ENCODE measurements around the gene STAB2.

The STAB2 gene, protein sequence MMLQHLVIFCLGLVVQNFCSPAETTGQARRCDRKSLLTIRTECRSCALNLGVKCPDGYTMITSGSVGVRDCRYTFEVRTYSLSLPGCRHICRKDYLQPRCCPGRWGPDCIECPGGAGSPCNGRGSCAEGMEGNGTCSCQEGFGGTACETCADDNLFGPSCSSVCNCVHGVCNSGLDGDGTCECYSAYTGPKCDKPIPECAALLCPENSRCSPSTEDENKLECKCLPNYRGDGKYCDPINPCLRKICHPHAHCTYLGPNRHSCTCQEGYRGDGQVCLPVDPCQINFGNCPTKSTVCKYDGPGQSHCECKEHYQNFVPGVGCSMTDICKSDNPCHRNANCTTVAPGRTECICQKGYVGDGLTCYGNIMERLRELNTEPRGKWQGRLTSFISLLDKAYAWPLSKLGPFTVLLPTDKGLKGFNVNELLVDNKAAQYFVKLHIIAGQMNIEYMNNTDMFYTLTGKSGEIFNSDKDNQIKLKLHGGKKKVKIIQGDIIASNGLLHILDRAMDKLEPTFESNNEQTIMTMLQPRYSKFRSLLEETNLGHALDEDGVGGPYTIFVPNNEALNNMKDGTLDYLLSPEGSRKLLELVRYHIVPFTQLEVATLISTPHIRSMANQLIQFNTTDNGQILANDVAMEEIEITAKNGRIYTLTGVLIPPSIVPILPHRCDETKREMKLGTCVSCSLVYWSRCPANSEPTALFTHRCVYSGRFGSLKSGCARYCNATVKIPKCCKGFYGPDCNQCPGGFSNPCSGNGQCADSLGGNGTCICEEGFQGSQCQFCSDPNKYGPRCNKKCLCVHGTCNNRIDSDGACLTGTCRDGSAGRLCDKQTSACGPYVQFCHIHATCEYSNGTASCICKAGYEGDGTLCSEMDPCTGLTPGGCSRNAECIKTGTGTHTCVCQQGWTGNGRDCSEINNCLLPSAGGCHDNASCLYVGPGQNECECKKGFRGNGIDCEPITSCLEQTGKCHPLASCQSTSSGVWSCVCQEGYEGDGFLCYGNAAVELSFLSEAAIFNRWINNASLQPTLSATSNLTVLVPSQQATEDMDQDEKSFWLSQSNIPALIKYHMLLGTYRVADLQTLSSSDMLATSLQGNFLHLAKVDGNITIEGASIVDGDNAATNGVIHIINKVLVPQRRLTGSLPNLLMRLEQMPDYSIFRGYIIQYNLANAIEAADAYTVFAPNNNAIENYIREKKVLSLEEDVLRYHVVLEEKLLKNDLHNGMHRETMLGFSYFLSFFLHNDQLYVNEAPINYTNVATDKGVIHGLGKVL (N-terminal part only)

DNA sequence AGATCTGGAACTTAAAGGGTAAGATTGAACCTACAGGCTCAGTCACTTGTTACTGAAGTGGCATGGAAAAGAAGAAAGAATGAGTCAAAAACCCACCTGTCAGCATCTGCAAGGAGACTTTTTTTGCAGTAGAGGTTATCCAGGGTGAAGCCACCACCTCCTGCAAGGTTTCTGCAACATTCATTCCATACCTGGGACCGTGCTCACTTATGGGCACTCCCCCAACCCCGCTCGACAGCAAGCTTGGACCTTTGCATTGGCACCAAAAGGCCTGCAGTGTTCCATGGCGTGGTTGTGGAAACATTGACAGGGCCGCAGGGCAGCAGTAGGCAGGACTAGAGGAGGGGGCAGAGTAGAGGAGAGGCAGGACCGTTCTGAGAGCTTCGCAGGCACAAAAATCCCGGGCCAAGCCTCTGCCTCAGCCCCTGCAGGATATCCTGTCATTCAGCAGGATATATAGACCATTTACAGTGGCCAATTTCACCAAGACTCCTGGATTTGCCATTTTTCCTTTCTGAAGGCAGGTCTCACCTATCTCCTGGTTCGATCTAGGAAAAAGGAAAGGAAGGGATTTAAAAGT is at the start of gene STAB2:
Gene STAB2, plus strand, starts transcription at position 483 of the 580 bp plus-strand sequence. CDS start 204 bp downstream, outside the sequence.
- DNase-seq, result no peak

- DNase-seq, result no peak
These were observed 48.7 kb upstream of the STAB2 start for GRCh38 chr12:103538397-103538796.

- DNase-seq, result no peak
These were observed 46.8 kb upstream of the STAB2 start for GRCh38 chr12:103540319-103540718.

GRCh38 chr12:103542078-103542477 is 45.0 kb upstream of the STAB2 start:
- no peak for DNase-seq

DNA sequence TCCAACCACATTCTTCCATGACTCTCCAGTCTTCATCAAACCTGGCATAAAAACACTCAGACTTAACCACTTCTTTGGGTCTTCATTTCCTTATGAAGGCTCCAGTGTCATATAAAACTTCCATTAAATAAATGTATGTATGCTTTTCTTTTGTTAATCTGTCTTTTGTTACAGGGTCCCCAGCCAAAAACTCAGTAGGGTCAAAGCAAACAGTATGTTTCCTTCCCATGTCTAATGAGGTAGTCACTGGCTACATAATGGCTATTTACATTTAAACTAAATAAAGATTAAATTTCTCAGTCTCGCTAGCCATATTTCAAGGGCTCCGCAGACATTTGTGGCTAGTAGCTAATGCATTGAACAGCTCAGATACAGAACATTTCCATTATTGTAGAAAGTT is 40.1 kb upstream of the STAB2 start:
- no peak for DNase-seq

DNA sequence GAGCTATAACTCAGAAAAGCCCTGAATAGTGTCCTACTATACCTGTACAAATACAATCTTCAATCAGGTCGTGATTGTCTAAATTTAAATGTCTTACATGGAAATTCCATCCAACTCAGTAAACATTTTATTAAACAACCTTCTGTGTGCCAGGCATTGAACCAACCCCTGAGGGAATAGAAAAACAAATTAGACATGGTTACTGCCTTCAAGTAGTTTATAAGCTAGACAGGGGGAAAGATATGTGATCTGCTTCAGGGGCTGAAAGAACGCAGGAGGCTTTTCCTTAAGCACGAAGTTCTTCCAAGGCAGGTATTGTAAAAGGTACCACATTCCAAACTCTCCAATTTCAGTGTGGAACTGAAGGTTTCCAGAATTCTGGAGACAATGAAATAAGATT is 39.7 kb upstream of the STAB2 start:
- DNase-seq, result no peak

DNA sequence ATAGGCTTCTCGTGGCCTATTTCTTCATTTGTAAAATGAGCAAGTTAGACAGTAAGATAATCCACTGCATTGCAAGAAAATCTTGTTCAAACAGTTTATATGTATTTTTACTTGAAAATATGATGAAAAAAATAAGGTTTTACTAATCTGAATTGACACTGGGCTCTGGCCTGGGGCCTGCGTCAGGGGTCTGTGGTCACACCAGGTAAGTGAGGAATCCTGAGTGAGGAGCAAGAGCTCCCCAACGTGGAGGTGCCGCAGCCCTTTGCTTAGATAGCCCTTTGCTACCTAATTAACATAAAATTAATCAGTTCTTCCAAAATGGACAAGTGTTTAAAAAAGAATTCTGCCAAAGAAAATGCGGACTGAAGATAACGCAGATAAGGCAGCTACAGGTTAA is 39.1 kb upstream of the STAB2 start:
- peak; percentile 77 to 79 for DNase-seq

- DNase-seq, result peak; percentile 56 to 88
These were observed 38.2 kb upstream of the STAB2 start for GRCh38 chr12:103548622-103549601.

DNA sequence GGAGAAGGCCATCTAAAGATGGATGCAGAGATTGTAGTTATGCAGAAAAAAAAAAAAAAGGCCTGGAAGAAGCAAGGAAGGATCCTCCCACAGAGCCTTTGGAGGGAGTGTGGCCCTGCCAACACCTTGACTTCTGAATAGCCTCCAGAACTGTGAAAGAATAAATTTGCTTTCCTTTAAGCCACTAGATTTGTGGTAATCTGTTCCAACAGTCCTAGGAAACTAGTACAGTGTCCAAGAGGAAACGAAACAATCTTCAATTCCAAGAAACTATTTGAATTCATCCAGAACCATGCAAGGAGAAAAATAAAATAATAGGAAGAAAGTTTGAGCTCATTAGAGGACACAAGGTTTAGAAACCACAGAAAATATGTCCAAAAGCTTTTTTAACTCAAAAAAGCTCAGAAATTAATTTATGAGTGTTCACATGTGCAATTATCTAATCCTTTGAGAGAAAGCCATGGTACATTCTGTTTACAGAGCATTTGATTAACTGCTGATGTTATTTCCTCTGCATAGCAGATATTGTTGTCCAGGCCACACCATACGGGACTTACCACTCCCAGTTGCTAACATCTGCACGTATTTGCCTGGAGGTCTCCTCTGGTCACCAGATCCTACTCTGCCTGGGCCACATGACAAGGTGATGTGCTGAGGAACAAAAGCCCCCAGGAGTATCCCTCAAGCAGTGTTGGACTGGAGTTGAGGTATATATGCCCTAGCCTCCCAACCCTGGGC is 30.0 kb upstream of the STAB2 start:
- DNase-seq, result no peak

- no peak for DNase-seq
These were observed 29.5 kb upstream of the STAB2 start for GRCh38 chr12:103557628-103558010.

DNA sequence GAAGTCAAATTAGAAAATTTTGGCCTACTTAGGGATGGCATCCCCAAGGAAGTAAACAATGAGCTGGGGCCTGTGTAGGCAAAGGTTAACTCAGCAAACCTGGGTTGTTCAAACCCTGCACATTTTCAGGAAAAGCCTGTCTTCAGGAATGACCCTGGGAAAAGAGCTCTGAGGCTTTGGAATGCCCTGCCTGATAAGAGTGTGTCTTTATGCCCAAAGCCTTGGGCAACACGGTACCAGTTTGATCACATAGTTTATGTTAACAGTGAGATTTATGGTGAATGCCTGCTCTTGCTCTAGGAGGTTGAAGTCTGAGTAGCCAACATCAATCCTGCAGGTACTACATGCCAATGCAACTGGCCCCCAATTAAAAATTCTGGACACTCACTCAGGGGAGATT is 28.2 kb upstream of the STAB2 start:
- DNase-seq, result no peak

- DNase-seq, result no peak
These were observed 26.4 kb upstream of the STAB2 start for GRCh38 chr12:103560604-103561101.

GRCh38 chr12:103561174-103561573 is 25.9 kb upstream of the STAB2 start:
- DNase-seq, result no peak

GRCh38 chr12:103566398-103566797 is 20.7 kb upstream of the STAB2 start:
- DNase-seq, result no peak

GRCh38 chr12:103569278-103569677 is 17.8 kb upstream of the STAB2 start:
- no peak for DNase-seq

- peak; percentile 90 to 94 for DNase-seq
These were observed 15.8 kb upstream of the STAB2 start for GRCh38 chr12:103571286-103571685.

GRCh38 chr12:103572312-103573045 is 14.6 kb upstream of the STAB2 start:
- DNase-seq, result no peak

DNA sequence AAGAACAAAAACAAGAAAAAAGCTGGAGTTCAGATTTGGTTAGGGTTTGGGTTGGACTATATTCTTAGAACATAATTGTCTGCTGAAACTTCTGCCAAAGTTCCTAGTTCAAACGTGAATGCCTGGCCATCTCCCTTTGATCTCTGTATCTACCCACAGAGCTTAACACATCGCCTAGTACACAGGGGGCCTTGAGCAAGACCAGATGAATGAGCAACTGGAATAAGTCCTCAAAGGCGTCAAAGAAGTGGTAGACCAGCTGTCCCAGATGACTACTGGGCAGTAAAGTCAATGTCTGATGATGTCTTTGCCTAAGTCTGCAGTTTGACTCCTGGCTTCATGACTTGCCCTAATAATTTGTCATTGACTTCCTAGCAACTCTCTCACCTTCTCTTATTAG is 13.9 kb upstream of the STAB2 start:
- no peak for DNase-seq

DNA sequence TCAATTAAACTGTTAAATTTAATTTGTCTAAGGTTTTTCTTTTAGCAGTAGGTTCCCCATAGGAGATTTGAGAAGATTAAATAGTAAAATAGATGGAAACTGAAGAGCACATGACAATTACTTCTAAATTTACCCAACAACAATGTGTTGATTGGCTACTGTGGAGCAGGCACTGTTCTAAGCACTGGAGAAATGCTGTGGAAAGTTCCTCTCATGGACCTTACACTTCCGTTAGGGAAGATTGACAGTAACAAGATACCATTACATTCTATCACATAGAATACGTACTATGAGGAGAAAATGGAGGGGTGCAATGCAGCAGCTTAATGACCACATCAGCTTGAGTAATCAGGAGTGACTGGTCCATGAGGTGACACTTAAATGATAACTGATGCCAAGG is 8.1 kb upstream of the STAB2 start:
- no peak for DNase-seq

DNA sequence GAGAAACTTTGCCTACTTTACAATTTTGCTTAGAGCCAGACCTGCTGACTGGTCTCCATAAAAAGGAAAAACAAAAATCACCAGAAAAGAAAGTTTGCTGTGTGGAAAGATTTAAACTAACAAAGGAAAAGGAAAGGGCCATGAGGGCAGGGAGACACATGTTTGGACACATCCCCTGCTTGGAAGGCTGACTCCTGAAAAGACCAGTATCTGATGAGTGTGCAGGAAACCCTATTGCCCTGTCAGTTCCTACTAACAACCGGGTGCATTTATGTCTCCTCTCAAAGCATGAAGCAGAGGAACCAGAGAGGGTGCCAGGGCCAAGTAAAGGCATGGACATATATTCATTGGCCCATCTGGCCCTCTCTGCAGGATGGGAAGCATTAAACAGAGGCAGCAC is 7.0 kb upstream of the STAB2 start:
- DNase-seq, result no peak
